A673 (cell line): ENCODE data around the gene OSTN.

Source experiments
- EZH2 ChIP-seq: fragments of 200-600 bp; sonication (generic); IDR thresholded peaks from 2 replicates; pipeline ENCODE4 v1.6.1; 2017; ENCODE audit warnings: borderline replicate concordance, low read depth, mild to moderate bottlenecking, mixed read lengths, antibody characterized with exemption, low read length; ENCODE audit not compliant: poor library complexity, severe bottlenecking
- TF ChIP-seq, protein P1 (sequence below): fragments of 300-800, 200-600 bp; sonication (generic); conservative IDR thresholded peaks from 2 replicates; pipeline ENCODE4 v1.5.1; 2017; ENCODE audit warnings: low read depth, mild to moderate bottlenecking, antibody characterized with exemption, low read length, moderate library complexity, mixed read lengths

- TF ChIP-seq, protein P1, sequence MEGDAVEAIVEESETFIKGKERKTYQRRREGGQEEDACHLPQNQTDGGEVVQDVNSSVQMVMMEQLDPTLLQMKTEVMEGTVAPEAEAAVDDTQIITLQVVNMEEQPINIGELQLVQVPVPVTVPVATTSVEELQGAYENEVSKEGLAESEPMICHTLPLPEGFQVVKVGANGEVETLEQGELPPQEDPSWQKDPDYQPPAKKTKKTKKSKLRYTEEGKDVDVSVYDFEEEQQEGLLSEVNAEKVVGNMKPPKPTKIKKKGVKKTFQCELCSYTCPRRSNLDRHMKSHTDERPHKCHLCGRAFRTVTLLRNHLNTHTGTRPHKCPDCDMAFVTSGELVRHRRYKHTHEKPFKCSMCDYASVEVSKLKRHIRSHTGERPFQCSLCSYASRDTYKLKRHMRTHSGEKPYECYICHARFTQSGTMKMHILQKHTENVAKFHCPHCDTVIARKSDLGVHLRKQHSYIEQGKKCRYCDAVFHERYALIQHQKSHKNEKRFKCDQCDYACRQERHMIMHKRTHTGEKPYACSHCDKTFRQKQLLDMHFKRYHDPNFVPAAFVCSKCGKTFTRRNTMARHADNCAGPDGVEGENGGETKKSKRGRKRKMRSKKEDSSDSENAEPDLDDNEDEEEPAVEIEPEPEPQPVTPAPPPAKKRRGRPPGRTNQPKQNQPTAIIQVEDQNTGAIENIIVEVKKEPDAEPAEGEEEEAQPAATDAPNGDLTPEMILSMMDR: no peak
- TF ChIP-seq EZH2: no peak
Measured at GRCh38 chr3:191240486-191240885, 41.4 kb downstream of the OSTN start.
